ENCODE measurements around the gene DAAM1. TPM values are rescaled to one million over a fixed set of nuclear protein-coding genes. Genes with fewer than 3 reads are reported as not detected.

DAAM1 gene
- total and polyA plus RNA-seq, 8 donors: 5.8 to 204 (median 31.3) TPM

DNA sequence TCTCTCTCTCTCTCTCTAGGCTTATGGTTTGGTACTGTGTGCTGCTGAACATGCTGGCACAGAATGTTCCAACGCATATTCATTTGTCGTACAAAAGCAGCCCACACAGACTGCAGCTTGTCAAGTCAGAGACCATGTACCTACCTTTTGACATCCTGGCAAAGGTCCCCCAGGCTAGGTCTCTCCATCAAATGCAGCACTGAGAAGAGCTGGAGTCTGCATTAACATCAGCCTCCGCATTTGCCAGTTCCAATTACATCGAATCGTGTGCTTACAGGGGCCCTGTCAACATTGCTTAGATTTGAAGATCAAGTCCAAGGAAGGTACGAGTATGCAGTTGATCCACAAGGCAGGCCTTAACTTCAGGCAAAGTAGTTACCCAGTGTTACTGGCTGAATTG lies 228.8 kb downstream of the DAAM1 start:
- Histone ChIP-seq H3K4me1 (peaks cover 0 to 3% (median 0%) of the 10 kb centered on the region in 4 donors), H3K36me3 (no peaks in the 10 kb centered on the region), H3K9me3 (no peaks in the 10 kb centered on the region), H3K27ac (no peak overlapping the region), H3K4me3 (no peak overlapping the region), H3K27me3 (no peaks in the 10 kb centered on the region)
- TF ChIP-seq, protein P1, sequence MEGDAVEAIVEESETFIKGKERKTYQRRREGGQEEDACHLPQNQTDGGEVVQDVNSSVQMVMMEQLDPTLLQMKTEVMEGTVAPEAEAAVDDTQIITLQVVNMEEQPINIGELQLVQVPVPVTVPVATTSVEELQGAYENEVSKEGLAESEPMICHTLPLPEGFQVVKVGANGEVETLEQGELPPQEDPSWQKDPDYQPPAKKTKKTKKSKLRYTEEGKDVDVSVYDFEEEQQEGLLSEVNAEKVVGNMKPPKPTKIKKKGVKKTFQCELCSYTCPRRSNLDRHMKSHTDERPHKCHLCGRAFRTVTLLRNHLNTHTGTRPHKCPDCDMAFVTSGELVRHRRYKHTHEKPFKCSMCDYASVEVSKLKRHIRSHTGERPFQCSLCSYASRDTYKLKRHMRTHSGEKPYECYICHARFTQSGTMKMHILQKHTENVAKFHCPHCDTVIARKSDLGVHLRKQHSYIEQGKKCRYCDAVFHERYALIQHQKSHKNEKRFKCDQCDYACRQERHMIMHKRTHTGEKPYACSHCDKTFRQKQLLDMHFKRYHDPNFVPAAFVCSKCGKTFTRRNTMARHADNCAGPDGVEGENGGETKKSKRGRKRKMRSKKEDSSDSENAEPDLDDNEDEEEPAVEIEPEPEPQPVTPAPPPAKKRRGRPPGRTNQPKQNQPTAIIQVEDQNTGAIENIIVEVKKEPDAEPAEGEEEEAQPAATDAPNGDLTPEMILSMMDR (IDR thresholded peaks at IDR 0.05): no peak
- TF ChIP-seq POLR2AphosphoS5 (IDR thresholded peaks at IDR 0.05): no peak
- TF ChIP-seq POLR2A (IDR thresholded peaks at IDR 0.05): no peak
- no peak for TF ChIP-seq EP300 (IDR thresholded peaks at IDR 0.05)
- WGBS, 5 donors: 72 to 86% (median 76%) methylated on average over 5 to 6 of the region's 6 CpGs
- intact Hi-C loops (cut with DNase I; ENCODE audit: low total_unique reads): no loop called here
- DNase-seq: no peak

DNA sequence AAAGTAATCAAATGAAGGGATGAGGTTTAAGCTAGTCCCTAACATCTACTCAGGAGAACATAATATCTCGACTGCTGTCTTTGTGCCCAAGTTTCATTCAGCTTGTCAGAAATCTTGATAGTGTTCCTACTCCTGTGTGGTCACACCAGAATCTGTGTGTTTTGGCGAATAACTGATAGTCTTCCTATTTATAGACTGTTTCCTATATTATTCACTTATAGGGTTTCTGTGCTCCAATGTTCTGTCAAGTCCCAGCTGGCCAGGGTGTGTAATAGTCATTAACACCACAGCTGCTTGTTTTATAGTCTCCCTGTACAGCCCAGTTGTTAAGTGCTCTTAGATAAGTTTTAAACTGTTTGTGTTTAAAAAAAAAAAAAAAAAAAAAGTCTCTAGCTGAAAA lies 230.8 kb downstream of the DAAM1 start:
- no peak for TF ChIP-seq EP300 (IDR thresholded peaks at IDR 0.05)
- TF ChIP-seq, protein P1 (IDR thresholded peaks at IDR 0.05): no peak
- TF ChIP-seq POLR2AphosphoS5 (IDR thresholded peaks at IDR 0.05): no peak
- TF ChIP-seq POLR2A (IDR thresholded peaks at IDR 0.05): no peak
- no peak overlapping the region for H3K4me3 ChIP-seq
- peaks cover 0 to 5% (median 0%) of the 10 kb centered on the region in 4 donors for H3K4me1 ChIP-seq
- no peak overlapping the region for H3K27ac ChIP-seq
- 45 to 69% (median 58%) methylated on average over 2 of the region's 2 CpGs for WGBS, 5 donors
- peak in 1 of 2 donors; percentile 67 for DNase-seq
- no peaks in the 10 kb centered on the region for H3K9me3 ChIP-seq
- no peaks in the 10 kb centered on the region for H3K27me3 ChIP-seq
- no peaks in the 10 kb centered on the region for H3K36me3 ChIP-seq
- intact Hi-C loops (cut with DNase I; ENCODE audit: low total_unique reads): no loop called here
